SK-N-SH treated with all-trans-retinoic acid at 6 μM for 48 hours (cell line): ENCODE data around the gene KRTAP5-3.

Source experiments
- ESRRG ChIP-seq: fragments of 250-450 bp; sonication (Bioruptor Pico); IDR thresholded peaks from 2 replicates; pipeline ENCODE4 v1.6.1; 2021; ENCODE audit warnings: mild to moderate bottlenecking
- TCF4 ChIP-seq: fragments of 250-450 bp; sonication (Bioruptor Pico); IDR thresholded peaks from 2 replicates; pipeline ENCODE4 v1.8.0; 2021; ENCODE audit warnings: mild to moderate bottlenecking, moderate library complexity, borderline replicate concordance
- TF ChIP-seq, protein P1 (sequence below): fragments of 250-450 bp; sonication (Bioruptor Pico); IDR thresholded peaks from 2 replicates; pipeline ENCODE4 v1.5.1; 2021; ENCODE audit warnings: mild to moderate bottlenecking, moderate library complexity

GRCh38 chr11:1641096-1641495, 32.8 kb upstream of the KRTAP5-3 start:
- TF ChIP-seq, protein P1, sequence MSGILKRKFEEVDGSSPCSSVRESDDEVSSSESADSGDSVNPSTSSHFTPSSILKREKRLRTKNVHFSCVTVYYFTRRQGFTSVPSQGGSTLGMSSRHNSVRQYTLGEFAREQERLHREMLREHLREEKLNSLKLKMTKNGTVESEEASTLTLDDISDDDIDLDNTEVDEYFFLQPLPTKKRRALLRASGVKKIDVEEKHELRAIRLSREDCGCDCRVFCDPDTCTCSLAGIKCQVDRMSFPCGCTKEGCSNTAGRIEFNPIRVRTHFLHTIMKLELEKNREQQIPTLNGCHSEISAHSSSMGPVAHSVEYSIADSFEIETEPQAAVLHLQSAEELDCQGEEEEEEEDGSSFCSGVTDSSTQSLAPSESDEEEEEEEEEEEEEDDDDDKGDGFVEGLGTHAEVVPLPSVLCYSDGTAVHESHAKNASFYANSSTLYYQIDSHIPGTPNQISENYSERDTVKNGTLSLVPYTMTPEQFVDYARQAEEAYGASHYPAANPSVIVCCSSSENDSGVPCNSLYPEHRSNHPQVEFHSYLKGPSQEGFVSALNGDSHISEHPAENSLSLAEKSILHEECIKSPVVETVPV (CRISPR knock-in tag), result no peak
- TF ChIP-seq TCF4 (CRISPR knock-in tag) (no peak), ESRRG (CRISPR knock-in tag) (no peak)
